HCT116 (cell line): ENCODE data around the gene RHEBL1. TPM values are rescaled to one million over a fixed set of nuclear protein-coding genes. Genes with fewer than 3 reads are reported as not detected.

Experiments
- ATAC-seq: fragments of 200-7000 bp; cut with Tn5 transposase; 2 replicates; pipeline ENCODE4 v1.9.1; 2020; ENCODE audit warnings: mild to moderate bottlenecking, moderate library complexity
- BruUV-seq: library from RNA; stranded (reverse); fragments of 400-500 nt; replicated peaks from 2 replicates; lab custom pipeline; 2021; lab: Mats Ljungman, UMichigan
- CTCF ChIA-PET: fragments of 300-600 bp; sonication (Branson Sonifier 250); formaldehyde crosslinking; loops from one replicate; lab custom pipeline; 2021; ENCODE audit warnings: antibody characterized with exemption; lab: Charles Lee
- POLR2A ChIA-PET: fragments of 300-600, 350-600 bp; sonication (Branson Sonifier 250); formaldehyde crosslinking; loops from one replicate; lab custom pipeline; 2021; ENCODE audit warnings: antibody characterized with exemption; lab: Charles Lee
- RAD21 ChIA-PET, 2 experiments: fragments of 300-600 bp; sonication (Branson Sonifier 250); formaldehyde crosslinking; loops; one replicate each; lab custom pipeline; 2023; ENCODE audit warnings: low total read pairs in 2 of 2; ENCODE audit not compliant: uncharacterized antibody in 2 of 2, unreplicated experiment in 2 of 2, low non-redundant PET in 1 of 2; lab: Charles Lee
- DNase-seq: peaks from one replicate; pipeline ENCODE4 v3.0.0-alpha.2; 2010; ENCODE audit warnings: low read depth, low spot score
- H2AFZ ChIP-seq: fragments of 200-600 bp; shearing (Covaris generic), sonication (generic); 2 replicates; pipeline ENCODE4 v1.6.1; 2017; ENCODE audit warnings: low read depth, mixed run types, mixed read lengths, antibody characterized with exemption, low read length; ENCODE audit not compliant: poor library complexity, severe bottlenecking
- H3K27ac ChIP-seq: 2 replicates; pipeline ENCODE4 v1.5.1; 2012; ENCODE audit warnings: low read depth, low read length
- H3K27me3 ChIP-seq: fragments of 200-600 bp; sonication (generic); 2 replicates; pipeline ENCODE4 v1.6.1; 2016; ENCODE audit warnings: mixed run types, low read length, mixed read lengths; ENCODE audit not compliant: insufficient read depth
- H3K36me3 ChIP-seq, 2 experiments: fragments of 200-500 bp in 1 of 2; fragments of 200-600 bp in 1 of 2; sonication (Bioruptor generic) in 1 of 2; sonication (generic) in 1 of 2; 2 replicates each; pipeline versions ENCODE4 v1.5.1 to v1.6.1; 2014 to 2016; ENCODE audit warnings: low read length in 2 of 2, inconsistent platforms in 1 of 2, mixed read lengths in 1 of 2, mixed run types in 1 of 2; ENCODE audit not compliant: insufficient read depth in 2 of 2, control insufficient read depth in 1 of 2
- H3K4me1 ChIP-seq, 2 experiments: fragments of 200-600 bp in 1 of 2; sonication (generic) in 1 of 2; 2 replicates each; pipeline versions ENCODE4 v1.5.1 to v1.6.1; 2012 to 2017; ENCODE audit warnings: low read length in 2 of 2, inconsistent platforms in 1 of 2, mild to moderate bottlenecking in 1 of 2, mixed read lengths in 1 of 2, mixed run types in 1 of 2, moderate library complexity in 1 of 2; ENCODE audit not compliant: insufficient read depth in 2 of 2, control insufficient read depth in 1 of 2
- H3K4me2 ChIP-seq: fragments of 200-600 bp; sonication (generic); 2 replicates; pipeline ENCODE4 v1.6.1; 2017; ENCODE audit warnings: mixed run types, low read length, mixed read lengths
- H3K4me3 ChIP-seq, 2 experiments: fragments of 200-600 bp in 1 of 2; sonication (generic) in 1 of 2; replicated peaks in 1 of 2; 2 replicates each; pipeline ENCODE4 v1.5.1; 2011 to 2016; ENCODE audit warnings: low read length in 2 of 2, control low read depth in 1 of 2, low read depth in 1 of 2, mild to moderate bottlenecking in 1 of 2, mixed read lengths in 1 of 2, mixed run types in 1 of 2
- H3K79me2 ChIP-seq: fragments of 200-600 bp; sonication (generic); 2 replicates; pipeline ENCODE4 v1.6.1; 2017; ENCODE audit warnings: mild to moderate bottlenecking, mixed run types, low read length, moderate library complexity, mixed read lengths; ENCODE audit not compliant: insufficient read depth
- H3K9ac ChIP-seq: fragments of 200-600 bp; sonication (generic); 2 replicates; pipeline ENCODE4 v1.6.1; 2016; ENCODE audit warnings: low read length, mixed read lengths
- H3K9me2 ChIP-seq: fragments of 200-600 bp; sonication (generic), shearing (Covaris generic); 2 replicates; pipeline ENCODE4 v1.6.1; 2017; ENCODE audit warnings: mixed run types, mild to moderate bottlenecking, moderate library complexity; ENCODE audit not compliant: insufficient read depth
- H3K9me3 ChIP-seq, 2 experiments: fragments of 200-500 bp in 1 of 2; fragments of 200-600 bp in 1 of 2; sonication (Bioruptor generic) in 1 of 2; sonication (generic) in 1 of 2; 2 replicates each; pipeline ENCODE4 v1.6.1; 2014 to 2017; ENCODE audit warnings: low read length in 2 of 2, mixed read lengths in 2 of 2, inconsistent platforms in 1 of 2, low read depth in 1 of 2, mild to moderate bottlenecking in 1 of 2, mixed run types in 1 of 2, moderate library complexity in 1 of 2; ENCODE audit not compliant: control insufficient read depth in 1 of 2, insufficient read depth in 1 of 2
- H4K20me1 ChIP-seq: fragments of 200-600 bp; sonication (generic), shearing (Covaris generic); 2 replicates; pipeline ENCODE4 v1.6.1; 2017; ENCODE audit warnings: mixed run types, mild to moderate bottlenecking, moderate library complexity; ENCODE audit not compliant: insufficient read depth
- CBX3 ChIP-seq: IDR thresholded peaks from 2 replicates; pipeline ENCODE4 v1.6.1; 2012; ENCODE audit warnings: low read depth
- CEBPB ChIP-seq: IDR thresholded peaks from 2 replicates; pipeline ENCODE4 v1.6.1; 2012; ENCODE audit warnings: low read depth
- EGR1 ChIP-seq: IDR thresholded peaks from 2 replicates; pipeline ENCODE4 v1.6.1; 2012; ENCODE audit warnings: low read depth
- ELF1 ChIP-seq: IDR thresholded peaks from 2 replicates; pipeline ENCODE4 v1.6.1; 2012; ENCODE audit warnings: low read depth, borderline replicate concordance
- EZH2 ChIP-seq: fragments of 200-600 bp; sonication (generic); IDR thresholded peaks from 2 replicates; pipeline ENCODE4 v1.6.1; 2017; ENCODE audit warnings: antibody characterized with exemption, mixed run types
- EZH2phosphoT487 ChIP-seq: fragments of 200-600 bp; IDR thresholded peaks from 2 replicates; pipeline ENCODE4 v1.6.1; 2018; ENCODE audit warnings: antibody characterized with exemption, borderline replicate concordance
- FOSL1 ChIP-seq: IDR thresholded peaks from 2 replicates; pipeline ENCODE4 v1.6.1; 2012; ENCODE audit warnings: low read depth
- JUND ChIP-seq: IDR thresholded peaks from 2 replicates; pipeline ENCODE4 v1.6.1; 2012
- MAX ChIP-seq: IDR thresholded peaks from 2 replicates; pipeline ENCODE4 v1.6.1; 2012
- POLR2AphosphoS5 ChIP-seq: IDR thresholded peaks from 2 replicates; pipeline ENCODE4 v1.6.1; 2011; ENCODE audit warnings: mild to moderate bottlenecking, low read depth, low read length, moderate library complexity
- RAD21 ChIP-seq: IDR thresholded peaks from 2 replicates; pipeline ENCODE4 v1.6.1; 2012; ENCODE audit warnings: low read depth, mild to moderate bottlenecking
- SIN3A ChIP-seq: IDR thresholded peaks from 2 replicates; pipeline ENCODE4 v1.6.1; 2012; ENCODE audit warnings: low read depth
- SP1 ChIP-seq: IDR thresholded peaks from 2 replicates; pipeline ENCODE4 v1.6.1; 2012; ENCODE audit warnings: low read depth
- TCF7L2 ChIP-seq: IDR thresholded peaks from 2 replicates; pipeline ENCODE4 v1.7.0; 2011; ENCODE audit warnings: borderline replicate concordance, inconsistent platforms; ENCODE audit not compliant: insufficient read depth, insufficient read length; ENCODE audit errors: extremely low read depth
- YY1 ChIP-seq: IDR thresholded peaks from 2 replicates; pipeline ENCODE4 v1.6.1; 2011; ENCODE audit warnings: low read length, low read depth, moderate library complexity, mild to moderate bottlenecking; ENCODE audit not compliant: insufficient replicate concordance; ENCODE audit errors: extremely low read depth
- ZNF274 ChIP-seq: fragments of 200-500 bp; sonication (Bioruptor generic); IDR thresholded peaks from 2 replicates; pipeline ENCODE4 v1.6.1; 2014; ENCODE audit warnings: mild to moderate bottlenecking, low read depth, low read length, inconsistent platforms
- intact Hi-C: fragments of 100-400 bp; cut with micrococcal nuclease; formaldehyde crosslinking; loops from 2 replicates; pipeline ENCODE4 v1.10.0; 2022
- total RNA-seq: library from RNA; stranded (reverse); gene quantifications from one replicate; pipeline ENCODE4 v1.2.1, GENCODE V29; 2021; ENCODE audit not compliant: unreplicated experiment
- TF ChIP-seq, protein P1 (sequence below): IDR thresholded peaks from 2 replicates; pipeline ENCODE4 v1.6.1; 2012

Gene RHEBL1
- total RNA-seq, 1 experiment from 2014 or later = 2.8 TPM

- no peak for TF ChIP-seq TCF7L2
- no peak for TF ChIP-seq JUND
- no peak for TF ChIP-seq FOSL1
- TF ChIP-seq ZNF274 = no peak
- TF ChIP-seq, all 23 proteins: peak for 0
These were observed 10.0 kb upstream of the RHEBL1 start (continued) for GRCh38 chr12:49079793-49080192.

GRCh38 chr12:49070971-49071370 is 1.2 kb upstream of the RHEBL1 start:
- POLR2A ChIA-PET = no interaction called here
- Histone ChIP-seq H3K79me2 (no peaks in the 10 kb centered on the region), H3K4me1 (peaks cover 5 to 15% of the 10 kb centered on the region in 2 experiments), H3K4me2 (no peak overlapping the region), H4K20me1 (no peaks in the 10 kb centered on the region), H3K9me2 (no peaks in the 10 kb centered on the region), H2AFZ (no peak overlapping the region), H3K9ac (no peak overlapping the region), H3K27ac (no peak overlapping the region), H3K4me3 (no peak overlapping the region), H3K27me3 (no peaks in the 10 kb centered on the region), H3K36me3 (no peaks in the 10 kb centered on the region)
- no peak for DNase-seq
- intact Hi-C loops = no loop called here
- CTCF ChIA-PET = no interaction called here
- no peak for ATAC-seq
- RAD21 ChIA-PET = no interaction called here
- BruUV-seq = no TSS peak
- TF ChIP-seq POLR2AphosphoS5 = no peak
- no peak for TF ChIP-seq RAD21
- TF ChIP-seq YY1 = no peak
- TF ChIP-seq EZH2 = no peak
- TF ChIP-seq ZNF274 = no peak
- TF ChIP-seq ELF1 = no peak
- no peak for TF ChIP-seq SP1
- no peak for TF ChIP-seq CEBPB
- no peak for TF ChIP-seq EZH2phosphoT487
- TF ChIP-seq, protein P1, sequence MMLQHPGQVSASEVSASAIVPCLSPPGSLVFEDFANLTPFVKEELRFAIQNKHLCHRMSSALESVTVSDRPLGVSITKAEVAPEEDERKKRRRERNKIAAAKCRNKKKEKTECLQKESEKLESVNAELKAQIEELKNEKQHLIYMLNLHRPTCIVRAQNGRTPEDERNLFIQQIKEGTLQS = no peak
- no peak for TF ChIP-seq EGR1
- no peak for TF ChIP-seq MAX
- no peak for TF ChIP-seq JUND
- no peak for TF ChIP-seq CBX3
- no peak for TF ChIP-seq TCF7L2
- no peak for TF ChIP-seq SIN3A
- TF ChIP-seq, all 23 proteins: peak for 0
- H3K9me3 ChIP-seq = no peaks in the 10 kb centered on the region
